ENCODE data around the gene SPINDOC. TPM values are rescaled to one million over a fixed set of nuclear protein-coding genes. Genes with fewer than 3 reads are reported as not detected.
"Not testable (repeated sequence)": the region's sequence is repeated elsewhere in the genome, so short reads cannot be mapped to it uniquely, and the experiment has no call there.

The SPINDOC gene
- 13.0 TPM for total RNA-seq

DNA sequence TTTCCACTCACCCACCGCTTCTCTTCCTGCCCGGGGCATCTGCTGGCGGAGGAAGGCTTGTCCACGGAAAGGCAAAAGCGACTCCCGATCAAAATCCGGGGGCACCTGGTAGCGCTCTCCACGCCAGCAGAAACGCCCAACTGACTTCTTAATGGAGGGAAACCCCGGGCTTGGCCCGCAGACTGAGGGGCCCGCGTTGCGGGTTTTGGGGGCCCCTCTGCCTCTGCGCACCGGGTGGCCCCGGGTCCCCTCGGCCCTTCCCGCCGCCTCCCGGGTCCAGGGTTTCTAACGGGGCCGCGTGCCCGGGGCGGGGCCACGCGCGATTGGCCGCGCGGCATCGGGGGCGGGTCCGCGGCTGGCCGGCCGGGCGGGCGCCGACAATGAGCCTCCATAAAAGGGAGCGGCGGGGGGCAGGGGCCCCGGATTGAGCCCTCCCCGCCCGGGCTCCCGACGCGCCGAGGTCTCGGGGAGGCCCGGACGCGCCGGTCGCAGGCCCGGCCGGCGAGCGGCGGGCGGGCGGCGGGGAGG lies at the start of gene SPINDOC:
Gene SPINDOC, plus strand, starts transcription at position 422 of the 528 bp plus-strand sequence. CDS start 231 bp downstream, outside the sequence.
- FAIRE-seq: no peak
- DNase-seq (ENCODE audit: low spot score in 2 of 2): peak; percentile 97 to 98

DNA sequence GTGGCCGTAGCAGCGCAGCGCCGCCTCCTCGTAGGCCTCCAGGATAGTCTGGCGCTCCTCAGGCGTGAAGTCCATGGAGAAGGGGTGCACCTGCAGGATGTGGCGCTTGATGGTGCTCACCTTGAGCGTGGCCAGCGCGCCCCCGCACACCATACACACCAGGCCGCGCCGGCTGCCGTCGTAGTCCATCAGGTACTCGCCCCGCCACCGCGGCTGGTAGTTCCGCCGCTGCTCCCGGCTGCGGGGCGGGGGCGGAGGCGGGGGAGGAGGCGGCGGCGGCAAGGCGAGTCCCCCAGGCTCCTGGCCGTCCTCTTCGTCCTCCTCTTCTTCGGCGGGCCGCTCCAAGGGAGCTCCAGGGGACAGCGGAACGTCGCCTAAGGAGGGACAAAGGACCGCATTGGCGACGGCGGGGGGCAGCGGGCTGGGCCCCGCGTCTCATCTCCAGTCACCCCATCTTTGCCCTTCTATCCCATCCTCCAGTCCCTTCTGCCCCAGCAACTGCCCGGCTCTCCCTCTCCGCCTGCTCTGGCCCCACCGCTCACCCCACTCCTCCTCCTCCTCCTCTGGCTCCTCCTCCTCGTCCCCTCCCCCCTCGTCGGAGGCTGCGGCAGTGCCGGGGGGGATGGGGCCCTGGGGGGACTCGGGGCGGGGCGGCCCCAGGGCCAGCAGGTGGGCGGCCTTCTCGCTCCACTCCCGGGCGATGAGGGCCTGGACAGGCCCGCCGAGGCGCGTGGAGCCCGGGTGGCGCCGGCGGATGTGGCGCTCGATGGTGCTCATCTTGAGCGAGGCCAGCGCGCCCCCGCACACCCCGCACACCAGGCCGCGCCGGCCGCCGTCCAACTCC lies 49.5 kb upstream of the SPINDOC start:
- no peak for FAIRE-seq
- peak in 1 of 2 donors; percentile 50 for DNase-seq (ENCODE audit: low spot score in 2 of 2)

DNA sequence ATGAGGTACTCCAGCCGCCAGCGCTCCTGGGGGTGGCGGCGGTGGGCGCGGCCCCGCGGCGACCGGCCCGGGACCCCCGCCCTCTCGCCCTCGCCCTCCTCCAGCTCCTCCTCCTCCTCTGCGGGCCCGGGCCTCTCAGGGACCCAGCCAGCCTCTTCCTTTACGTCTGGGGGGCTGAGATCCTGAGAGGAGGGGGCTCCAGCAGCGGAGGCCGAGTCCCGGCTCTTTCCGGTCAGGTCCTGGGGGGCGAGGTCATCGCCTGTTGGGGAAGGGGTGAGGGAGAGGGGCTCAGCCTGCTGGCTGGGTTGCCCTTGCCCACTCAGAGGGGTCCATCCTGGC lies 48.9 kb upstream of the SPINDOC start:
- DNase-seq (ENCODE audit: low spot score in 2 of 2) (peak in 1 of 2 donors; percentile 37), FAIRE-seq (no peak)

- DNase-seq (ENCODE audit: low spot score in 2 of 2) (peak in 1 of 2 donors; percentile 40), FAIRE-seq (no peak)
Measured at GRCh38 chr11:63764679-63765647, 48.3 kb upstream of the SPINDOC start.

- DNase-seq (ENCODE audit: low spot score in 2 of 2): peak in 1 of 2 donors; percentile 12
- no peak for FAIRE-seq
Measured at GRCh38 chr11:63765688-63766241, 47.5 kb upstream of the SPINDOC start.

GRCh38 chr11:63766531-63767235 lies 46.6 kb upstream of the SPINDOC start:
- FAIRE-seq: no peak
- peak in 1 of 2 donors; percentile 36 for DNase-seq (ENCODE audit: low spot score in 2 of 2)

GRCh38 chr11:63767267-63767564 lies 46.0 kb upstream of the SPINDOC start:
- no peak for FAIRE-seq
- DNase-seq (ENCODE audit: low spot score in 2 of 2): no peak

GRCh38 chr11:63767565-63768236 lies 45.6 kb upstream of the SPINDOC start:
- FAIRE-seq (no peak), DNase-seq (ENCODE audit: low spot score in 2 of 2) (peak; percentile 64 to 71)

DNA sequence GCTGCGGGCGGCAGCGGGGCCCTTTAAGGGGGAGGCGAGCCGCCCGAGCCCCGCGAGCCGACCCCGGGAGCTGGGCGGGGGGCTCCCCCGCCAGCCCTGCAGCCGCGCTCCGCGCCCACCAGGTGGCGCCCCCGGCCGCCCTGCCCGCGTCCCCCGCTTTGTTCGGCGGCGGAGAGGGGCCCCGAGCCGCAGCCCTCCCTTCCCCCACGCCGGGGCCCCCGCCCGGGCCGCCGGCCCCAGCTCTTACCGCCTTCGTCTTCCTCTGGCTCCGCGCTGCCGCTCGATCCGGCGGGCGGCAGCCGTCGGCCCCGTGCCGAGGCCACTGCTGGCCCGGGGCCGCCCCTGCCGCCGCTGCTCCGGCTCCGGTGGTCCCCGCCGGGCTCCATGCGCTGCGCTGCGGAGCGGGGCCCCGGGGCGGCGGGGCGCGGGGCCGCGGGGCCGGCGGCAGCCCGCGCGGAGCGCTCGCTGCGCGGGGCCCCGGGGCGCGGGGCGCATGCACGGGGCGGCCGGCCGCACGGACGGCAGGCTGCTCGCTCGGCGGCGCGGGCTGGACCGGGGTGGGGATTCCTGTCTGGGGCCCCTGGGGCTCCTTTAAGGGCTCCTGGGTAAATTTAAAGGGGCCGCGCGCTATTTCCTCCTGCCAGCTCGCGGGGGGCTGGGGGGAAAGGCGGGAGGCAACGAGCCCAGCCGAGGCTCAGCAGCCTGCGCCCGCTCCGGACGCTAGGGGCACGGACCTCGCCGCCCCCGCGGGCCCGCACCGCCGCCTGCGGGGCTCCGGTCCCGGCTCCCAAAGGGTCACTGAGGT lies 44.8 kb upstream of the SPINDOC start, which contains the start of gene ZFTA:
Gene ZFTA, minus strand, starts transcription at position 539 of the 805 bp plus-strand sequence. Its CDS starts 153 bp downstream, at position 386.
- no peak for FAIRE-seq
- DNase-seq (ENCODE audit: low spot score in 2 of 2): peak; percentile 83 to 84

DNA sequence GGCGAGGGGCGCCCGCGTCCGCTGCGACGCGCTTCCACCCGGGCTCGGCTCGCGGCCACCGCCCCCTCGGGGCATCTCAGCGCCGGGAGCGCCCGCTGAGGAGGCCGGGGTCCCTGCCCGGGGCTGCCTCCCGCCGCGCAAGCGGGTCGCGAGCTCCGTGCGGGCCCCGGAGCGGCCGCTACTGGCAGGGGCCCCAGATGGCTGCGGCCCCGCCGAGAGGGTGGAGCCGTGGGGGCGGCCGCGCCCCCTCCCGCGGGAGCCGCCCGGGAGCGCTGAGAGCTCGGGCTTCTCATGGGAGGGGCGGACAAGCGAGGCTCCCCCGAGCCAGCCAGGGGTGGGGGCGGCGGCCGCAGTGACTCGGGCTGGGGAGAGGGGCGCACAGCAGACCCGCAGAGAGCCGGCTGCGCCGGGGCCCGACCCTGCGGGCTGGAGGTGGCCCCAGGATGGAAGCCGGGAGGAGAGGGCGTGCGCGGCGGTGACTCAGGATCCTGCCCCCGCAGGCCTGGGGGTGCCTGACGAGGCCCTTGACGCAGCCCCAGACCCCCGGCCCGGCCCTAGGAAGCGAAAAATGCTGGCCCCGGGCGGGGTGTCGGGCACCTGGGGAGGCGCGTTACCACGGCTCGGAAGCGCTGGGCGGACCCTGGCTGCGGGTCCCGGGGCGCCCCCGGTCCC lies 44.1 kb upstream of the SPINDOC start:
- DNase-seq (ENCODE audit: low spot score in 2 of 2) (peak; percentile 56 to 64), FAIRE-seq (no peak)

- FAIRE-seq (no peak), DNase-seq (ENCODE audit: low spot score in 2 of 2) (no peak)
Measured at GRCh38 chr11:63769714-63770455, 43.4 kb upstream of the SPINDOC start.

- FAIRE-seq (no peak), DNase-seq (ENCODE audit: low spot score in 2 of 2) (no peak)
Measured at GRCh38 chr11:63770763-63771162, 42.5 kb upstream of the SPINDOC start.

DNA sequence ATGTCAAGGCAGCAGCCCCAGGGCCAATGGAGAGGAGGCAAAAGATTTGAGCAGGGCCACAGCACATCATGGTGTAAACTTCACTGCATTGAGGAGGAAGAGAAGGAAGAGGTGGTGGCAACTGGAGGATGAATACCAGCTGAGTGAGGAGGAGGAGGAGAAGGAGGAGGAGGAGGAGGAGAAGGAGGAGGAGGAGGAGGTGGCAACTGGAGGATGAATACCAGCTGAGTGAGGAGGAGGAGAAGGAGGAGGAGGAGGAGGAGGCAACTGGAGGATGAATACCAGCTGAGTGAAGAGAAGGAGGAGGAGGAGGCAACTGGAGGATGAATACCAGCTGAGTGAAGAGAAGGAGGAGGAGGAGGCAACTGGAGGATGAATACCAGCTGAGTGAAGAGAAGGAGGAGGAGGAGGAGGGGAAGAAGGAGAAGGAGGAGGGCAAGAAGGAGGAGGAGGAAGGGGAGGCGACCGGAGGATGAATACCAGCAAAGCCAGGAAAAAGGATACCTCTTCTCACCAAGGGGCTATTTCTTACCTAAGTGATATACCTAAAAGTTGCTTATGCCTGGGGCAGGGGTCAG lies 41.4 kb upstream of the SPINDOC start:
- not testable (repeated sequence) for DNase-seq (ENCODE audit: low spot score in 2 of 2); FAIRE-seq

DNA sequence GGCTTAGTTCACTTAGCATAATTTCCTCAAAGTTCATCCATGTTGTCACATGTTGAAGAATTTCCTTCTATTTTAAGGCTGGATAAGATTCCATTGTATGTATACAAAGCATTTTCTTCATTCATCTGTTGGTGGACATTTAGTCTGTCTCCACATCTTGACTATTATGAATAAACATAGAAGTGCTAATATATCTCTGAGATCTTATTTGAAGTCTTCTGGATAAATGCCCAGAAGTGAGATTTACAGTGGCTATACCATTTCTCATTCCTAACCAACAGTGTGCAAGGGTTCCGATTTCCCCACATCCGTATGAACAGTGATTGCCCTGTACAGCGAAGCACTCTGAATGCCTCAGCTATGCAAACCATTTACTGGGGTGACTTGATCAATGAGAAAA lies 38.1 kb upstream of the SPINDOC start:
- DNase-seq (ENCODE audit: low spot score in 2 of 2): no peak
- no peak for FAIRE-seq

GRCh38 chr11:63779039-63779438 lies 34.2 kb upstream of the SPINDOC start:
- FAIRE-seq (no peak), DNase-seq (ENCODE audit: low spot score in 2 of 2) (no peak)

DNA sequence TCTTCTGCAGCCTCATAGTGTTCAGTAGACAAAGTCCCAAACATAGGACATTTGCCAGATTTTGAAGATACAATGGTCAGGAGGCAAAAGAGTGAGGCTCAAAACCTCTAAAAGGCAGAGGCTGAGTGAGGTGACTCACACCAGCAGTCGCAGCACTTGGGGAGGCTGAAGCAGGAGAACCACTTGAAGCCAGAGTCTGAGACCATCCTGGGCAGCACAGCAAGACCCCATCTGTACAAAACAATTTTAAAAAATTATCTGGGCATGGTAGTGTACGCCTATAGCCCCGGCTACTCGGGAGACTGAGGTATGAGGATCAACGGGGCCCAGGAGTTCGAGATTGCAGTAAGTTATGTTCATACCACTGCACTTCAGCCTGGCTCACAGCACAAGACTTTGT lies 30.5 kb upstream of the SPINDOC start:
- FAIRE-seq: no peak
- no peak for DNase-seq (ENCODE audit: low spot score in 2 of 2)

Data from frontal cortex (tissue), 4 donors.